ENCODE measurements around the gene MYO9A. TPM values are rescaled to one million over a fixed set of nuclear protein-coding genes. Genes with fewer than 3 reads are reported as not detected.

Gene MYO9A
- total RNA-seq, 3 donors from 2014 or later: 64.2 to 128 (median 86.5) TPM

GRCh38 chr15:72146221-72146620 is 28.3 kb upstream of the MYO9A start:
- no peak overlapping the region for H3K27ac ChIP-seq
- H3K27me3 ChIP-seq: no peaks in the 10 kb centered on the region
- H3K36me3 ChIP-seq: no peaks in the 10 kb centered on the region
- intact Hi-C loops (cut with DNase I; ENCODE audit: low total_unique reads): no loop called here
- DNase-seq (ENCODE audit: low spot score in 2 of 2): no peak
- H3K4me3 ChIP-seq: no peak overlapping the region
- TF ChIP-seq CTCF (IDR thresholded peaks at IDR 0.05) (no peak), POLR2A (IDR thresholded peaks at IDR 0.05) (no peak), POLR2AphosphoS5 (IDR thresholded peaks at IDR 0.05) (no peak)
- H3K9me3 ChIP-seq: no peaks in the 10 kb centered on the region
- no peaks in the 10 kb centered on the region for H3K4me1 ChIP-seq

- no peaks in the 10 kb centered on the region for H3K36me3 ChIP-seq
- no peak overlapping the region for H3K27ac ChIP-seq
- no peak for DNase-seq (ENCODE audit: low spot score in 2 of 2)
- no peaks in the 10 kb centered on the region for H3K9me3 ChIP-seq
- no peak overlapping the region for H3K4me3 ChIP-seq
- intact Hi-C loops (cut with DNase I; ENCODE audit: low total_unique reads): no loop called here
- no peaks in the 10 kb centered on the region for H3K4me1 ChIP-seq
- no peak for TF ChIP-seq POLR2AphosphoS5 (IDR thresholded peaks at IDR 0.05)
- TF ChIP-seq POLR2A (IDR thresholded peaks at IDR 0.05): no peak
- TF ChIP-seq CTCF (IDR thresholded peaks at IDR 0.05): no peak
- no peaks in the 10 kb centered on the region for H3K27me3 ChIP-seq
These were observed 23.5 kb upstream of the MYO9A start for GRCh38 chr15:72141171-72142084.

- no peak for TF ChIP-seq POLR2AphosphoS5 (IDR thresholded peaks at IDR 0.05)
- no peak for TF ChIP-seq CTCF (IDR thresholded peaks at IDR 0.05)
- TF ChIP-seq POLR2A (IDR thresholded peaks at IDR 0.05): no peak
- intact Hi-C loops (cut with DNase I; ENCODE audit: low total_unique reads): no loop called here
- DNase-seq (ENCODE audit: low spot score in 2 of 2): no peak
- no peak overlapping the region for H3K4me3 ChIP-seq
- no peaks in the 10 kb centered on the region for H3K4me1 ChIP-seq
- no peaks in the 10 kb centered on the region for H3K9me3 ChIP-seq
- no peak overlapping the region for H3K27ac ChIP-seq
- no peaks in the 10 kb centered on the region for H3K27me3 ChIP-seq
- H3K36me3 ChIP-seq: no peaks in the 10 kb centered on the region
These were observed 22.1 kb upstream of the MYO9A start for GRCh38 chr15:72140088-72140487.

- intact Hi-C loops (cut with DNase I; ENCODE audit: low total_unique reads): no loop called here
- no peak for TF ChIP-seq POLR2A (IDR thresholded peaks at IDR 0.05)
- no peak for TF ChIP-seq POLR2AphosphoS5 (IDR thresholded peaks at IDR 0.05)
- TF ChIP-seq CTCF (IDR thresholded peaks at IDR 0.05): no peak
- Histone ChIP-seq H3K36me3 (no peaks in the 10 kb centered on the region), H3K4me3 (no peak overlapping the region), H3K9me3 (no peaks in the 10 kb centered on the region), H3K27me3 (no peaks in the 10 kb centered on the region), H3K27ac (no peak overlapping the region), H3K4me1 (no peaks in the 10 kb centered on the region)
- DNase-seq (ENCODE audit: low spot score in 2 of 2): no peak
These were observed 21.7 kb upstream of the MYO9A start for GRCh38 chr15:72139667-72140066.

Data from breast epithelium (tissue), 4 donors.